Endothelial cell of umbilical vein (primary cell): ENCODE data around the gene SYNPR.

ENCODE experiments used
- EZH2 ChIP-seq: IDR thresholded peaks from 2 replicates; pipeline ENCODE4 v1.6.1; 2012; ENCODE audit warnings: borderline replicate concordance, low read depth, mild to moderate bottlenecking, moderate library complexity, low read length, inconsistent platforms; ENCODE audit not compliant: severe bottlenecking
- FOS ChIP-seq: IDR thresholded peaks from 2 replicates; pipeline ENCODE4 v1.6.1; 2011; ENCODE audit warnings: mild to moderate bottlenecking, low read length, moderate library complexity, borderline replicate concordance; ENCODE audit not compliant: insufficient read depth
- GATA2 ChIP-seq: IDR thresholded peaks from 2 replicates; pipeline ENCODE4 v1.7.0; 2011; ENCODE audit warnings: low read depth, mild to moderate bottlenecking, moderate library complexity, mixed read lengths, low read length; ENCODE audit not compliant: insufficient read length, insufficient read depth
- MYC ChIP-seq: IDR thresholded peaks from one replicate; pipeline ENCODE4 v1.6.1; 2011; ENCODE audit warnings: mild to moderate bottlenecking, low read depth, low read length
- POLR2A ChIP-seq: IDR thresholded peaks from 2 replicates; pipeline ENCODE4 v1.6.1; 2012; ENCODE audit warnings: low read depth, mild to moderate bottlenecking, control low read depth, low read length
- POLR2AphosphoS5 ChIP-seq: IDR thresholded peaks from 2 replicates; pipeline ENCODE4 v1.6.1; 2012; ENCODE audit warnings: low read depth, mild to moderate bottlenecking, control low read depth, low read length, moderate library complexity; ENCODE audit not compliant: insufficient read depth
- TF ChIP-seq, protein P1 (sequence below): IDR thresholded peaks from 2 replicates; pipeline ENCODE4 v1.6.1; 2011; ENCODE audit not compliant: insufficient read depth, insufficient read length
- TF ChIP-seq, protein P2 (sequence below), 2 donors: IDR thresholded peaks; 1 replicate in 1 of 2; 2 replicates in 1 of 2; pipeline ENCODE4 v1.5.1; 2011; ENCODE audit warnings: low read length in 2 of 2, mild to moderate bottlenecking in 2 of 2, moderate library complexity in 2 of 2, control low read depth in 1 of 2, inconsistent platforms in 1 of 2, low read depth in 1 of 2; ENCODE audit not compliant: insufficient read depth in 1 of 2; ENCODE audit errors: extremely low read depth in 1 of 2

DNA sequence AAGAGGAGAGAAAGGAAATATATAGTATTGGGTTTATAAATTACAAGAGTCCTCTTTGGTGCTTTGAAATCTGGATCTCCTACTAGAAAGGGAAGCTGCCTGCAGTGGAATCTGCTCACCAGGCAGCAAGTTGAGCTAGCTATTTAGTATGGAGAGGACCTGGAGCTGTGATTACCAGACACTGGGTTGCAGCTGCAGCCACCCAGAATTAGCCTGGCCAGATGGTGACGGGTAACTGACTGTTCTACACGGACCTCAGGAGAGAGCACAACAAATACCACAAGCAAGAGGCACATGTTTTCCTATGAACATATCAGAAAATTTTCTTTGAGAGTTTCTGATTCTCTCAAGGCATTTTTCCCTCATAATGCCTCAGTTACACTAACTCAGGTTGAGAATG is 46.5 kb downstream of the SYNPR start:
- TF ChIP-seq, protein P1, sequence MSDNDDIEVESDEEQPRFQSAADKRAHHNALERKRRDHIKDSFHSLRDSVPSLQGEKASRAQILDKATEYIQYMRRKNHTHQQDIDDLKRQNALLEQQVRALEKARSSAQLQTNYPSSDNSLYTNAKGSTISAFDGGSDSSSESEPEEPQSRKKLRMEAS, result no peak
- no peak for TF ChIP-seq GATA2
- TF ChIP-seq POLR2A, result no peak
- TF ChIP-seq, protein P2, sequence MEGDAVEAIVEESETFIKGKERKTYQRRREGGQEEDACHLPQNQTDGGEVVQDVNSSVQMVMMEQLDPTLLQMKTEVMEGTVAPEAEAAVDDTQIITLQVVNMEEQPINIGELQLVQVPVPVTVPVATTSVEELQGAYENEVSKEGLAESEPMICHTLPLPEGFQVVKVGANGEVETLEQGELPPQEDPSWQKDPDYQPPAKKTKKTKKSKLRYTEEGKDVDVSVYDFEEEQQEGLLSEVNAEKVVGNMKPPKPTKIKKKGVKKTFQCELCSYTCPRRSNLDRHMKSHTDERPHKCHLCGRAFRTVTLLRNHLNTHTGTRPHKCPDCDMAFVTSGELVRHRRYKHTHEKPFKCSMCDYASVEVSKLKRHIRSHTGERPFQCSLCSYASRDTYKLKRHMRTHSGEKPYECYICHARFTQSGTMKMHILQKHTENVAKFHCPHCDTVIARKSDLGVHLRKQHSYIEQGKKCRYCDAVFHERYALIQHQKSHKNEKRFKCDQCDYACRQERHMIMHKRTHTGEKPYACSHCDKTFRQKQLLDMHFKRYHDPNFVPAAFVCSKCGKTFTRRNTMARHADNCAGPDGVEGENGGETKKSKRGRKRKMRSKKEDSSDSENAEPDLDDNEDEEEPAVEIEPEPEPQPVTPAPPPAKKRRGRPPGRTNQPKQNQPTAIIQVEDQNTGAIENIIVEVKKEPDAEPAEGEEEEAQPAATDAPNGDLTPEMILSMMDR (IDR thresholded peaks at IDR 0.05; ENCODE audit: extremely low read depth in 1 of 2, insufficient read depth in 1 of 2, low read depth in 1 of 2, low read length in 2 of 2), result no peak
- no peak for TF ChIP-seq EZH2
- TF ChIP-seq MYC, result no peak
- TF ChIP-seq POLR2AphosphoS5, result no peak
- no peak for TF ChIP-seq FOS
